ENCODE data around the gene ALDH1A3.
A peak's percentile ranks its signal among the peaks of the same experiment; 100 is the strongest.

The ALDH1A3 gene

DNA sequence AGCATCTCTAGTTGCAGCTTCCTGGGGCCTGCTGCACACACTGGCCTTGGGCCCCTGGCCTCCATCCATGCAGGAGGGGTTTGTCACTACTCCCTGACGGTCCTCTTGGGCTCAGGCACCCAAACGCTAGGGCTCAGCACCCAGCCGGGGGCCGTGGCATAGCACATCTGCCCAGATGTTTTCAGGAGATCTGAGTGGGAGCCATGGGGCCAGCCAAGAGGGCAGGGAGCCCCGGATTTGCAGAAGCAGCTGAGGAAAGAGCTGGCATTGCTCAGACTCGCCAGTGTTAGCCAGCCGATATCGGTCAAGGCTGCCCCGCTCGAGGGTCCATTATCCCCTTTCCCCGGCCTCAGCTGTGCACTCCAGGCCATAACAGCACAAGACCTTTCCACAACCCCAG lies 1.5 kb upstream of the ALDH1A3 start:
- H3K27me3 ChIP-seq: peaks cover 17% of the 10 kb centered on the region

DNA sequence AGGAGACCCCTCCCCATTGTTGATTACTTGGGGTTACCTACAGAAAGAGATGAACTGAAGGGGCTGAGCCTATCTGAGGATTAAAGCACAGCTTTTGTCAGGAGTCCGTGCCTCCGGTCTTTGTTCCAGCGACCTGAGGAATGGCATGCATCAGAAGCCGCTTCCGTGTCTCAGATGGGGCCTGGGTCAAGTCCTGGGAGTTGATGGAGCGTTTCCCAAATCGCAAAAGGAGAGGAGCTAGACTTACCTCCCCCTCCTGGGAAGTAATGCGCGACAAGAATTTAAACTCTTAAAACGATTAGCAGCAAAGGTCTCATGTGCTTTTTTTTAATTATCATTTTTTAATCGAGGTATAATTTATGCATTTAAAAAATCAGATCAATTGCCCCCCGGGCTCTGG lies 983 bp upstream of the ALDH1A3 start:
- Histone ChIP-seq H3K4me3 (ENCODE audit: low read depth, low read length) (peak overlapping the region; percentile 38), H3K36me3 (no peaks in the 10 kb centered on the region), H3K27me3 (peaks cover 17% of the 10 kb centered on the region), H3K4me1 (no peaks in the 10 kb centered on the region), H3K9me3 (no peaks in the 10 kb centered on the region; the same call in 1 of the 2 replicates)
- no peak for DNase-seq
- TF ChIP-seq, protein P1, sequence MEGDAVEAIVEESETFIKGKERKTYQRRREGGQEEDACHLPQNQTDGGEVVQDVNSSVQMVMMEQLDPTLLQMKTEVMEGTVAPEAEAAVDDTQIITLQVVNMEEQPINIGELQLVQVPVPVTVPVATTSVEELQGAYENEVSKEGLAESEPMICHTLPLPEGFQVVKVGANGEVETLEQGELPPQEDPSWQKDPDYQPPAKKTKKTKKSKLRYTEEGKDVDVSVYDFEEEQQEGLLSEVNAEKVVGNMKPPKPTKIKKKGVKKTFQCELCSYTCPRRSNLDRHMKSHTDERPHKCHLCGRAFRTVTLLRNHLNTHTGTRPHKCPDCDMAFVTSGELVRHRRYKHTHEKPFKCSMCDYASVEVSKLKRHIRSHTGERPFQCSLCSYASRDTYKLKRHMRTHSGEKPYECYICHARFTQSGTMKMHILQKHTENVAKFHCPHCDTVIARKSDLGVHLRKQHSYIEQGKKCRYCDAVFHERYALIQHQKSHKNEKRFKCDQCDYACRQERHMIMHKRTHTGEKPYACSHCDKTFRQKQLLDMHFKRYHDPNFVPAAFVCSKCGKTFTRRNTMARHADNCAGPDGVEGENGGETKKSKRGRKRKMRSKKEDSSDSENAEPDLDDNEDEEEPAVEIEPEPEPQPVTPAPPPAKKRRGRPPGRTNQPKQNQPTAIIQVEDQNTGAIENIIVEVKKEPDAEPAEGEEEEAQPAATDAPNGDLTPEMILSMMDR (IDR thresholded peaks at IDR 0.05; ENCODE audit: low read depth, low read length): no peak

More for the DNA sequence above, 1.5 kb upstream of the ALDH1A3 start:
- Histone ChIP-seq H3K36me3 (no peaks in the 10 kb centered on the region), H3K4me1 (no peaks in the 10 kb centered on the region), H3K4me3 (ENCODE audit: low read depth, low read length) (no peak overlapping the region), H3K9me3 (no peaks in the 10 kb centered on the region; the same call in 1 of the 2 replicates)
- no peak for DNase-seq
- TF ChIP-seq, protein P1 (IDR thresholded peaks at IDR 0.05; ENCODE audit: low read depth, low read length): no peak

DNA sequence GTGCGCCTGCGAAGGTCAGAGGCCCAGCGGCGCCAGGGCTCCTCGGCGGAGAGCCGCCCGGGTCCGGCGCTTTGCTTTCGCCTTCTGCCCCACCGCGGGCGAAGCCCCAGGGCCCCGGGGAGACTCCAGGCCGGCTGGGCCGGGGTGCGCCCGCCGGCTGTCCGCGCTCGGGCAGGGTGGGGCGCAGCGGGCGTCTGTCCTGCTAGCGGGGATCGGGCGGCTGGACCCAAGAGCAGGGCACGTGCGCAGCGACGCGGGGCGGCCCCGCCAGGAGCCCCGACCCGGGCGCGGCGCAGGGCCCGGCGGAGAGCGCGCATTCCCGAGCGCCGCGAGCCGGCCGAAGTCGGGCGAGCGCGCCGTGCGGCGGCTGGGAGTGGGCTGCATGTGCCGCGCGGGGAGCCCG lies 569 bp upstream of the ALDH1A3 start:
- Histone ChIP-seq H3K27me3 (peaks cover 17% of the 10 kb centered on the region), H3K4me3 (ENCODE audit: low read depth, low read length) (peak overlapping the region; percentile 38)
- DNase-seq: peak; percentile 35

DNA sequence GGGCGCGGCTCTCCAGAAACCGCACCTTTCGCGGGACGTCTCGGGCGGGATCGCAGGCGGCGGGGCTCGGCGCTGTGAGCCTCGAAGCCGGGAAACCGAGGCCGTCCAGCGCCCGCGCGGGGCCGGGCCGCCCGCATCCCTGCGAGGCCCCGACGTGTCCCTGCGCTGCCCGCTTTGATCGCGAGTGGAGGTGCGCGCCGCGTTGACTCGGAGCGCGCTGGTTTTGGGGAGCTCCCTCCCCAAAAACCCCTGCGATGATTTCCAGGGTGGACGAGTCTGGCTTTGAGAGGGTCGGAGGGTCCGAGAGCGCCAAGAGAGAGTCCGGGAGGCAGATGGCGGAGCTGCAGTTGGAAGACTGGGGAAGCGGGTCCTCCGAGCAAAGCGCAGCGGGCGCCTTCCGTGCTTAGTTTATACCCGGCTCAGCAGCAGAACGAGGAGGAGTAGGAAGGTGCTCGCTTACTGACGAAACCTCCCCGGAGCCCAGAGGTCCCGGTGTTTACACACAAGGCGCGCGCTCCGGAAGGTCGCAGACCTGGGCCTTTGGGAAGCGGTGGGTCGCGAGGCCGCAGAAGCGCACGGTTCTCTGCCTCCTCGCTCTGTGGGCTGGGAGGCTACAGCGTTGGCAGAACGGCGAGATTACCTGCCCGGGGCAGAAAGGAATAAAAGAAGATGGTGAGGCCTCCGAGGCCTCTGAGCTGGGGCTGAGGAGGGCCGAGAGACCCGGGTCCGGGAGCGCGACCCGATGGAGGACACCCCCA lies 687 bp downstream of the ALDH1A3 start:
- H3K9me3 ChIP-seq: no peaks in the 10 kb centered on the region; the same call in 1 of the 2 replicates
- peaks cover 17% of the 10 kb centered on the region for H3K27me3 ChIP-seq
- H3K36me3 ChIP-seq: no peaks in the 10 kb centered on the region
- no peak for DNase-seq
- TF ChIP-seq, protein P1 (IDR thresholded peaks at IDR 0.05; ENCODE audit: low read depth, low read length): no peak
- no peak overlapping the region for H3K4me3 ChIP-seq (ENCODE audit: low read depth, low read length)
- H3K4me1 ChIP-seq: peaks cover 3% of the 10 kb centered on the region; the same call in 1 of the 2 replicates

More for the DNA sequence above, 569 bp upstream of the ALDH1A3 start:
- H3K36me3 ChIP-seq: no peaks in the 10 kb centered on the region
- H3K9me3 ChIP-seq: no peaks in the 10 kb centered on the region; the same call in 1 of the 2 replicates
- TF ChIP-seq, protein P1 (IDR thresholded peaks at IDR 0.05; ENCODE audit: low read depth, low read length): no peak
- H3K4me1 ChIP-seq: no peaks in the 10 kb centered on the region

DNA sequence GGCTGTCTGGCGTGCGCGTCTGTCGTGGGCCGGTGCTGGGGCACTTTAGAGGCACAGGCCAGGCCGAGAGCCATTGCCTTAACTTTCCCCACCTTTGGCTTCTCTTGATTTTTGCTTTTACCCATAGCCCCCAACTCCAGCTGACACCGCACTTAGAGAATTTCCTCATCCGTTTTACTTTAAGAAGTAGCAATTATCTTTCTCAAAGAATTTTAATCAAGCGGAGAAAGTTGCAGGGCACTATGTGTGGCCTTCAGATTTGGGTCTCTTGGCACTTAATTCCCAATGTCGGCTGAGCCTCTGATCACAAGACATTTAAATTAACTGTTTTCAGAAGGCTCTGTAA lies 1.2 kb downstream of the ALDH1A3 start:
- H3K27me3 ChIP-seq: peaks cover 17% of the 10 kb centered on the region
- peaks cover 3% of the 10 kb centered on the region; the same call in 1 of the 2 replicates for H3K4me1 ChIP-seq
- H3K36me3 ChIP-seq: no peaks in the 10 kb centered on the region
- TF ChIP-seq, protein P1 (IDR thresholded peaks at IDR 0.05; ENCODE audit: low read depth, low read length): no peak
- no peak for DNase-seq
- H3K4me3 ChIP-seq (ENCODE audit: low read depth, low read length): no peak overlapping the region
- H3K9me3 ChIP-seq: no peaks in the 10 kb centered on the region; the same call in 1 of the 2 replicates
